GM21717 (cell line): ENCODE data around the gene HEATR5A.
"Not testable (repeated sequence)": the region's sequence is repeated elsewhere in the genome, so short reads cannot be mapped to it uniquely, and the experiment has no call there.

Experiments
- ATAC-seq: cut with Tn5 transposase; IDR thresholded peaks from one replicate; pipeline ENCODE4 v1.9.1; 2021; ENCODE audit warnings: mild to moderate bottlenecking, moderate library complexity; ENCODE audit not compliant: unreplicated experiment

HEATR5A gene

DNA sequence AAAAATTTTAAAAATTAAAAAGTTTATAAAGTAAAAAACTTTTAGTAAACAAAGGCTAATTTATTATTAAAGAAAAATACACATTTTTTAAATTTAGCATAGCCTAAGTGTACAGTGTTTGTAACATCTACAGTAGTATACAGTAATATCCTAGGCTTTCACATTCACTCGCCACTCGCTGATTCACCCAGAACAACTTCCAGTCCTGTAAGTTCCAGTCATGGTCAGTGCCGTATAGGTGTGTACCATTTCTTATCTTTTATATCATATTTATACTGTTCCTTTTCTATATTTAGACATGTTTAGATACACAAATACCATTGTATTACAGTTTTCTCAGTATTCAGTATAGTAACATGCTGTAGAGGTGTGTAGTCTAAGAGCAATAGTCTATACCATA is 28.9 kb downstream of the HEATR5A start:
- no peak for ATAC-seq

DNA sequence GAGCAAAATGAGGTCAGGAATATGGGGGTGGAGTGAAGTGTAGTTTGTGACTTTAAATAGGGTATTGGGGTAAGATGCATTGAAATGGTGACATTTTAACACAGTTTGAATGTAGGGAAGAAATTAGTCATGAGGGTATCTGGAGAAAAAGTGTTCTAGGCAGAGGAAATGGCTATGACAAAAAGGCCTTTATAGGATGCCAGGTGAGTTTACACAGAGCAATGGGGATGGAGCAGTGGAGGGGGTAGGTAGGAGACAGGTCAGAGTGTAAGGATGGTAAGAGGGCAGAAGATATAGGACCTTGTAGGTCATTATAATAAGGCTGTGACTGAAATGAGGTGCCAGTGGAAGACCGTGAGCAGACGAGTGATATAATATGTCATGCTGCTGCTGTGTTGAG is 30.4 kb downstream of the HEATR5A start:
- ATAC-seq, result no peak

DNA sequence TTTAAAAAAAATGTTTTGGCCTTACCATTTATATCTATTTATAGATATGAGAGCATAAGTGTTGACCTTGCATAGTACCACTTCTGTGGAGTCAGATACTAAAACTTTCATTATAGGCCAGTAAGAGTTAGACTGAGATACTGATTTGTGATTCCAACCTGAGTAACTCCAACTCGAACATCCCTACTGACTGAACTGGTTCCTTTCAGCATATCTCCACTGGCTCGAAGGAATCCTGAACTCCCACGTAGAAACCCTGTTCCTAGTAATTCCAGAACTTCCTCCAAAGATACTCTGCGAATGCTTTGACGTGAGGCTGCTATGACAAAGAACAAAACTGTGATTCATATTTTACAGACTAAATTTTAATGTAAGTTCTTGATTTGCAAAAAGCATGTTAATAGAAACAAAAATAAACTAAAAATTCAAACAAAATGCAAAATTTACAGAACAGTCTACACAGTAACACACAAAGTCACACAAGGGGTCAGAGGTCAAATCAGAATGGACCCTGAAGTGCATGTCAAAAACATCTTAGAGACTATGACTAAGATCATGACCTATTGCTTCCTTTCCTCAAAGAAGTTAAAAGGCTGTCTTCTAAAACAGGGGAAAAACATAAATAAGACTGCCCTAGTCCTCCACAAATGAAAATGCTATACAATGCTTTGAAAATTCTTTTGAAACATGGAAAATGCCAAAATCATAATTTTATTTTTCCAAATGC is 31.5 kb downstream of the HEATR5A start:
- ATAC-seq, result no peak

DNA sequence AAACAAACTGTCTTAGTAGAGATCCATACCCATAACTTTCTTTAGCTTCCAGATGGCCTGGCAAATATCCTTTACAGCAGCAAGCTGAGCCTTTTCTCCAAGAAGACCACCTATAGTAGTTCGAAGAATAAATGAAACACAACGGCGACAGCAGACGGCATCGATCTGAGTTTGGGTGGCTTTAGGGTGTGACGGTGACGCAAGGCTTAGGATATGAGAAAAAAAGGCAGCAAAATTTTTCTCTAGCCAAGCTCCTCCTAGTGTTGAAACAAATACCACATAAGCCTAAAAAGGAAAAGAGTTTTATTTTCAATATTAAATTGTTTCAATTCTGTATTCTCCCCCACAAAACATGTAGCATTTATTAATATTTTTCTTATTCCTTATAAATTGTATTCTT is 33.3 kb downstream of the HEATR5A start:
- no peak for ATAC-seq

DNA sequence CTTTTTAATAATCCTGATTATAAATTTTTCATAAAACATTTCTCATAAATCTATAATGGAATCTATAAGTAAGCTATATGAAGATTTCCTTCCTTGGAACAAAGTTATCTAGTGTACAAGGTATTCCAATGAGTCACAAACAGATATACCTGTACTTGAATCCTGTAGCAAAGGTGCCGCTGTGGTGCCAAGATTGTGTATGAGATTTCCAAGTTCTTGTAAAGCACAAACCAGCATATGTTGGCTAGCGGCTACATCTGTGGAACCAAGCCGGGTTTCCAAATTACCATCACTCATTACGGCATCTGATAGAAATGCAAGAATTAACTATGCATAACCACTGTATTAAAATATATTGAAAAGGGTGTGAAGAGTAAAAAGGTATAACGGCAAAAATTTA is 34.1 kb downstream of the HEATR5A start:
- no peak for ATAC-seq

DNA sequence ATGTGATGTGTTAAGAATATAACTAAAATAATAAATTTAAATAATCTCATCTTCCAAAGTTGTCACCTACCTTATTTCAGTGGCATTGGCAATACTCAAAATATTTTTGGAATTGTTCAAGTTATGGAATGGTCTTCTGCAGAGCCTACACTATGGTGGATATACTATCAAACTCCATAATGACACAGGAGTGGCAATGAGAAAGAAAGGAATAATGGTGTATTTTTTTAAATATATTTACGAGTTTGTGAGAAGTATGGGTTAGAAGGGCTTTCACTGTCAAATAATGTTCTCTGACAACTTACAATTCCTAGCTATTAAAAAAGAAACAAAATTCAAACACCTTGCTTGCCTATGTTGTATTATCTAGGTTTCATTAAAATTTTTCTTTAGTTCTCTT is 38.1 kb downstream of the HEATR5A start:
- ATAC-seq, result no peak

DNA sequence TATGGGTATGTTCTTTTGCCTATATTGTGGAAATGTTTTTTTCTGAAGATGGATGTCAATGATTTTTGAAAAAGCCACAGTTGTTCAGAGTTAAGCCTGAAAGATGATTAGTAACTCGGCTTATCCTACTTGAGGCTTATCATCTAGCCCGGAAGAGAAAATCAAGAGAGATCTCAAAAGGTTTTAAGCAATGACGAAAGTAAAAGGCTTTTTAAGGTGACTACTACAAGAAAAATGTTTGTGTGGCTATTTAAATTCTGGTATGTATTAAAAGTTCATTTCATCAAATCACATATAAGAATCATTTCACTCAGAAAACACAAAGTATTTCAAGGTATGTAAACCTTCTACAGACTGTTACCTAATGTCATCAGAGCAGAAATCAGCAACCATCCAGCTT is 40.2 kb downstream of the HEATR5A start:
- no peak for ATAC-seq

DNA sequence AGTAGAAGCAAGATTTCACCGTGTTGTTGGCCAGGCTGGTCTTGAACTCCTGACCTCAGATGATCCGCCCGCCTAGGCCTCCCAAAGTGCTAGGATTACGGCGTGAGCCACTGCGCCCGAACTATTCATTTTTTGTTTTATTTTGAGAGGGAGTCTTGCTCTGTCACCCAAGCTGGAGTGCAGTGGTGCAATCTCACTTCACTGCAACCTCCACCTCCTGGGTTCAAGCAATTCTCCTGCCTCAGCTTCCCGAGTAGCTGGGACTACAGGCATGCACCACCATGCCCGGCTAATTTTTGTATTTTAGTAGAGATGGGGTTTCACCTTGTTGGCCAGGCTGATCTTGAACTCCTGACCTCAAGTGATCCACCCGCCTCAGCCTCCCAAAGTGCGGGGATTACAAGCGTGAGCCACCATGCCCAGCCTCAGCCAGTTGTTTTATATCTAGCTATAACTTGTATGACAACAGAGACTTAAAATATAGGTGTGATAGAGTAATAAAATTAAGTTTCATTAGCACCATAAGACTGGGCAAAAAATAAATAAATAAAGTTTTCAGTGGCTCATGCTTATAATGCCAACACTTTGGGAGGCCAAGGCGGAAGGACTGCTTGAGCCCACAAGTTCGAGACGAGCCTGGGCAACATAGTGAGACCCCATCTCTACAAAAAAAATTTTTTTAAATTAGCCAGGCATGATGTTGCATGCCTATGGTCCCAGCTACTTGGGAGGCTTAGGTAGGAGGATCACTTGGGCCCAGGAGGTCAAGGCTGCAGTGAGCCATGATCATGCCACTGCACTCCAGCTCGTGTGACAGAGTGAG is 41.0 kb downstream of the HEATR5A start:
- not testable (repeated sequence) for ATAC-seq

DNA sequence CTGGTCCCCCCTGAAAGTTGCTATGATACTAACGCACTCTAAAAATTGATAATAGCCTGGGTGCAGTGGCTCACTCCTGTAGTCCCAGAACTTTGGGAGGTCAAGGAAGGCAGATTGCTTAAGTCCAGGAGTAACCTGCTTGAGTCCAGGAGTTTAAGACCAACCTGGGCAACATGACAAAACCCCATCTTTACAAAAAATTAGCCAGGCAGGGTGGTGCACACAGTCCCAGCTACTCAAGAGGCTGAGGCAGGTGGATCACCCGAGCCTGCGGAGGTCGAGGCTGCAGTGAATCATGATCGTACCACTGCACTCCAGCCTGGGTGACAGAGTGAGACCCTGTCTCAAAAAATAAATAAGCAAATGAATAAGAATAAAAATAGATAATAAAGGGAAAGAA is 42.9 kb downstream of the HEATR5A start:
- no peak for ATAC-seq

DNA sequence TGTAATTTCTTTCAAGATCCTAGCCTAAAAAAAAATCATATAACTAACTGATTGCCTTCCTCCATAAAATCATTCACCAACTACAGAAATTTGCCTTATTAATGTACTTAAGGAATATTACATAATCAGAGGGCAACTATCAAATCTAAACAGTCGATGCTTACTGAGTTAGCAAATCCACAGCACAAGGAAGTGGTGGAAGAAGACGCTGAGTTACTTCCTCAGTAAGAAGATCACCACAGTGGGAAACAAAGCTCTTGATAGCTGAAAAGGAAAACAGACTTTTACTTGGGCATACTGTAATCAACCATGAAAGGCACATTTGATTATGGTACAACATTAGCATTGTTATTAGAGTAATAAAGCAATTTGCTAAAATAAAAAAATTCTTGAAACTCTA is 48.7 kb downstream of the HEATR5A start:
- no peak for ATAC-seq

DNA sequence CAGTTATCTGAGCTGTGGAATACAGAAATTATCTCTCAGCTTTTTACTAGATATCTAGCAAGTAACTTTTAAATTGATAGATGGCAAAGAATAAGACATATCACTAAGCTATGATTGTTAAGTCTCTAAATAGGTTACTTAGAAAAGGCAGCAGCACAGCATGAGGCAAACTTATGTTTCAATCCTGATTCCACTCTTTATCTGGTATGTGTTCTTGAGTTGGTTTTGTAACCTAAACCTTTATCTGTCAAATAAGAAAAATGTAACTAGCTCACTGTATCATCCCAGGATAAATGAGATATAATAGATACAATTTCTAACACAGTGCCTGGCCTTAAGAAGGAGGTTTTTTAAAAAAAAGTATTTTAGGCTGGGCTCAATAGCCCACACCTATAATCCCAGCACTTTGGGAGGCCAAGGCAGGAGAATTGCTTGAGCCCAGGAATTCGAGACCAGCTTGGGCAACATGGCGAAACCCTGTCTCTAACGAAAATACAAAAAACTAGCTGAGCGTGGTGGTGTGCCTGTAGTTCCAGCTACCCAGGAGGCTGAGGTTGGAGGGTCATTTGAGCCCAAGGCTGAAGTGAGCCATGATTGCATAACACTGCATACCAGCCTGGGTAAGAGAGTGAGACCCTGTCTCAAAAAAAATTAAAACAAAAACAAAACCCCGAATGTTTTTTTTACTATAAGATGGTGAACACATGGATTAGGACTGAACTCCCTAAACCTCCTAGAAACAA is 56.8 kb downstream of the HEATR5A start:
- ATAC-seq, result no peak

DNA sequence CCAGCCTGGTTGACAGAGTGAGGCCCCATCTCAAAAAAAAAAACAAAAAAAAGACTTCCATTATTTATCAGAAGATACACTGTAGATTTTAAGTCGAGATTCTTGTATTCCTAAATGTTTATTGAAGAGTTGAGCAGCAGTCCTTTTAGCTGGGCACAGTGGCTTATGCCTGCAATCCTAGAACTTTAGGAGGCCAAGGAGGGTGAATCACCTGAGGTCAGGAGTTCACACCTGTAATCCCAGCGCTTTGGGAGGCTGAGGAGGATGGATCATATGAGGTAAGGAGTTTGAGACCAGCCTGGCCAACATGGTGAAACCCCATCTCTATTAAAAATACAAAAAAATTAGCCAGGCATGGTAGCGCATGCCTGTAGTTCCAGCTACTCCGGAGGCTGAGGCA is 57.6 kb downstream of the HEATR5A start:
- ATAC-seq, result no peak

DNA sequence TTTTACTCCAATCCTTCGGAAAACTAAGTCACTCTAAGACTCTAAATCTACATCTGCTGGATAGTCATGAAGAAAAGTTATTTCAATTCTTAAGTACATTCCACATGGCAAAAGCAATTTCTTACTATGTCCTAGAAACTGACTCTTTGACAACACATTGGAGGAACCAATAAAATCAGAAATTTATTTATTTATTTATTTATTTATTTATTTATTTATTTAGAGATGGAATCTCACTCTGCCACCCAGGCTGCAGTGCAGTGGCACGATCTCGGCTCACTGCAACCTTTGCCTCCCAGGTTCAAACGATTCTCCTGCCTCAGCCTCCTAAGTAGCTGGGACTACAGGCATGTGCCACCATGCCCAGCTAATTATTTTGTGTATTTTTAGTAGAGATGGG is 58.6 kb downstream of the HEATR5A start:
- not testable (repeated sequence) for ATAC-seq

DNA sequence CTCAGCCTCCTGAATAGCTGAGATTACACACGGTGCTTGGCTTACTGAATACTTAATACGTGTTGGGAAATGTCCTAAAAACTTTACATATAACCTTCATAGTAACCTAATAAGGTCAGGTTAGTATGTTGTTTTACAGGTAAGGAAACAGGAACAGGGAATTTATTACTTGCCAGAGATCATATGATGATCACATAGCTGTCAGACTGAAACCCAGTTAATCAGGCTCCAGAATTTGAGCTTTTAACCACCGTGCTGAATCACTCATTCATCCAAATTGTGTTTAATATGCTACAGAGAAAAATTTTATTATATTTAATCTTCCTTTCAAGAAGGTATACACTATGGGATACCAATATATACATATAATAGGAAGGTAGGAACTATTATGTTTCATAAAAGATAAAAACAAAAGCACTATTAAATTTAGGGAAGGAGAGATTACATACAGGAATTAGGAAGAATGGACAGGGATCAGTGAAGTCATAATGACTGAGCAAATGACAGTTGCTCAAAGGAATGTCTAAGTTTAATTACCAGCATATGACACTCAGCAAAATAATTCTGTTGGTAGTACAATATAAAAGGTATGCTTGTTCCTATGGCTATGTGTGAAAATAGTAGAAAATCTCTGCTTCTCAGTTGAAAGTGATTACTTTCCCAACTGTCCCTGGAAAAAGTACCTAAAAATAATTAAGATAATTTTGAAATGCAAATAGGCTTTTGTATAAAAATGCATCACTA is 59.3 kb downstream of the HEATR5A start:
- no peak for ATAC-seq

DNA sequence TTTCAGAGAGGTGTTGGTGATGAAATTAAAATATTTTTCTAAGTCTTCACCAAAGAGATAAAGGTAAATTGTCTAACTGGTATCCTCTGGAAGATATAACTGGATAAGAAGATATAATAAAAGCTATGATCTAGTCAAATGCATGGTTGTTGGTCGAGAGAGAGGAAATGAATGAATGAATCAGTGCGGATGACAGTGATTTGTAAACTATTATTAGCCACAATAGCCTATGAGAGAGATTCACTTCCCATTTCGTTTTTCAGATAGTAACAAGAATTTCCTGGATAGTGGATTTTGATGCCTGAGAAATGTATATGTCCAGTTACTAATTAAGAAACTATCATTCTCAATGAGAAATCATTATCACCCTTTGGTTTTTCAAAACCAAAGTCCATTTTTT is 63.1 kb downstream of the HEATR5A start:
- ATAC-seq, result no peak

DNA sequence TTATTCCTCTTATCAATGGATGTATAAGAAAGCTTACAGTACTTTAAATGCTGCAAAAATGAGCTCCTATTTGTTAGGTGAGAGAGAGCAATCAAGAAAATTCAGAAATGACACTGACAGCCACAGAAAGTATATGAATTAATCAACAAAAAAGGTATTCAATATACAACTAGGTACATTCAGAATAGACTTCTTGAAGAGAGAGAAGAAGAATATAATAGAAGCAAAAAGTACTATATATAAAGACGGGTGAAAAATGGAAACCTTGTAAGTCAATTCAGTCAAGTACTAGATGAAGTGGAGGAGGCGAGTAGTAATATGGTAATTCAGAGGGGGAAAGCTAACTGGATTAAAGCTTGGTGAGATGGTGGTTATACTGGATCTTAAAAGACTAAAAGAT is 74.3 kb downstream of the HEATR5A start:
- ATAC-seq, result no peak

DNA sequence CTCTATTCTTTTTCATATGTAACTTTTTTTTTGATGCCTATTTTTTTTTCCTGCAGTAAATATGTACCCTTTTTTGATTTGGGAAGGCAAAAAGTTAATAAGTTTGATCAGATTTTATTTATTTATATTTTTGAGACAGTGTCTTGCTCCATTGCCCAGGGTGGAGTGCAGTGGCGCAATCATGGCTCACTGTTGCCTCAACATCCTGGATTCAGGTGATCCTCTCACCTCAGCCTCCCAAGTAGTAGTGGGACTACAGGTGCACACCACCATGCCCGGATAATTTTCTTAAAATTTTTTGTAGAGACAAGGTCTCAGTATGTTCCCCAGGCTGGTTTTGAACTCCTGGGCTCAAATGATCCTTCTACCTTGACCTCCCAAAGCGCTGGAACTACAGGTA is 79.1 kb downstream of the HEATR5A start:
- no peak for ATAC-seq

DNA sequence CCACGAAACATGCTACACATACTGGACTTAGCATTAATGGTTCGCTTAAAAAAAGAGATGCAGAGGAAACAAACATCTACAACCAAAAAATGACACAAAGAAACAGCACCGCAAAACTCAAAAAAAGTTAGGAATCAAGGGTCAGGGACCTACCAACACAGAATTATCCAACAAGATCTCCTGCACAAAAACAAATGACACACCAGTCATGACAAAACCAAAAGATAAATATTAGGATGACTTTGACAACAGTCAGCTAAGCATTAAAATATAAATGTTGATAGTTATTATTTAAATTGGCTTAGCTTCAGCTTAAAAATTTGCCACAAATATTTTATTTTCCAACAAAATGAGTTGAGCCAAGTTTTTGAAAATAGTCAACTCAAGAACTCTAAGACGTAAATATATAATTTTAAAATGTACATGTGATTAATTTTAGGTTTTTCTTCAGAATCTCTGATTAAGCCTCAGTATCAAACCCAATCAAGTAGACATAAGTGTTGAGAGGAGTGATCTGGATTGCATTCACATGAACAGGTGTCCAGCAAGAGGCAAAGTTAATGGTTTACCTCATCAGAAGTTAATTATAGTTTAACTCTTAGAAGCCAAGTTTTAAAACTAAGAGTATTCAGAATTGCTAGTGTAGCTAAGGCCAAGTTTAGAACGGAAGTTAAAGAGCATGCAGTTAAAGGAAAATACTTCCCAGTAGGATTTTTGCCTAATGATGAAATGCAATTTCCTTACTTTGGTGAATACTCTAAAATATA is 79.9 kb downstream of the HEATR5A start:
- no peak for ATAC-seq

DNA sequence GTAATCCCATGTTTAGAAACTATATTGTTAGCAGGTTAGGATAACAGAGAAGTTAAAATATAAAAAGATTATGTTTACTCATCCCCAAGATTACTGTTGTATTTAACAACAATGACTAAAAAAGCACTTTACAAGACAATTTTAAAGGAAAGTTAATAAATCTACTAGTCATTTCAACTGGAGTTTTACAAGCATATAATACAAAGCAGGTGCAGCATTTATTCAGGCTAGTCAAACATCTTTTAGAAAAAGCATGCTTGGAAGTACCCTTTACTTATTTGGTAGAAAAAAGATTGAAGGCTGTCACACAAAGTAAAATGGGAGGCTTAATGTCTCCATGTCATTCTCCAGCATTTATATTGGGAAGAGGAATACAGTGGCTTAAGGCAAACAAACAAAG is 80.6 kb downstream of the HEATR5A start:
- no peak for ATAC-seq

DNA sequence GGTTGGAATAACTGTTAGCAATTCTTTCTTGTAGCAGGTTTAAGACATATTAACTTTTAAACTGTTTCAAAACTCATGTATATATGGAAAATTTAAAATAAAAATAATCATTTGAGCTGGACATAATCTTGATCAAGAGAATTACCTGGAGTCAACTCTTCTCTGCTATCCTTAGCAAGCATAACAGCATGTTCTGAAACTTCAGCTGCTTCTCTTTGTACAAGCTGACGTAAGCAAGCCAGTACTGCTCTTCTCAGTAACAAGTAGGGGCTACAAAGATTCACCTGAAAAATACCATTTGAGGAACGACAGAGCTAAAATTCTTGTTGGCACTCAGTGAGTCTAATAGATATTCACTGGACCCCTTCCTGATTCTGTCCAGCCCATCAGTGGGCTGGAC is 83.0 kb downstream of the HEATR5A start:
- ATAC-seq, result no peak
